B cell (primary cell): ENCODE results near the gene FMOD.
"Not testable (repeated sequence)": the region's sequence is repeated elsewhere in the genome, so short reads cannot be mapped to it uniquely, and the experiment has no call there.

Experiments
- EZH2 ChIP-seq: IDR thresholded peaks from 2 replicates; pipeline ENCODE4 v1.6.1; 2012; ENCODE audit warnings: borderline replicate concordance, low read depth, mild to moderate bottlenecking, moderate library complexity, low read length; ENCODE audit not compliant: insufficient read depth, poor library complexity, severe bottlenecking
- TF ChIP-seq, protein P1 (sequence below): fragments of 200-600 bp; IDR thresholded peaks from one replicate; pipeline ENCODE4 v1.8.0; 2022; ENCODE audit warnings: antibody characterized with exemption, mild to moderate bottlenecking

DNA sequence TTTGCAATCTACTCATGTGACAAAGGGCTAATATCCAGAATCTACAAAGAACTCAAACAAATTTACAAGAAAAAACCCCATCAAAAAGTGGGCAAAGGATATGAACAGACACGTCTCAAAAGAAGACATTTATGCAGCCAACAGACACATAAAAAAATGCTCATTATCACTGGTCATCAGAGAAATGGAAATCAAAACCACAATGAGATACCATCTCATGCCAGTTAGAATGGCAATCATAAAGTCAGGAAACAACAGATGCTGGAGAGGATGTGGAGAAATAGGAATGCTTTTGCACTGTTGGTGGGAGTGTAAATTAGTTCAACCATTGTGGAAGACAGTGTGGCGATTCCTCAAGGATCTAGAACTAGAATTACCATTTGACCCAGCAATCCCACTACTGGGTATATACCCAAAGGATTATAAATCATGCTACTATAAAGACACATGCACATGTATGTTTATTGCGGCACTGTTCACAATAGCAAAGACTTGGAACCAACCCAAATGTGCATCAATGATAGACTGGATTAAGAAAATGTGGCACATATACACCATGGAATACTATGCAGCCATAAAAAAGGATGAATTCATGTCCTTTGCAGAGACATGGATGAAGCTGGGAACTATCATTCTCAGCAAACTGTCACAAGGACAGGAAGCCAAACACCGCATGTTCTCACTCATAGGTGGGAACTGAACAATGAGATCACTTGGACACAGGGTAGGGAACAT lies 36.7 kb downstream of the FMOD start:
- TF ChIP-seq, protein P1, sequence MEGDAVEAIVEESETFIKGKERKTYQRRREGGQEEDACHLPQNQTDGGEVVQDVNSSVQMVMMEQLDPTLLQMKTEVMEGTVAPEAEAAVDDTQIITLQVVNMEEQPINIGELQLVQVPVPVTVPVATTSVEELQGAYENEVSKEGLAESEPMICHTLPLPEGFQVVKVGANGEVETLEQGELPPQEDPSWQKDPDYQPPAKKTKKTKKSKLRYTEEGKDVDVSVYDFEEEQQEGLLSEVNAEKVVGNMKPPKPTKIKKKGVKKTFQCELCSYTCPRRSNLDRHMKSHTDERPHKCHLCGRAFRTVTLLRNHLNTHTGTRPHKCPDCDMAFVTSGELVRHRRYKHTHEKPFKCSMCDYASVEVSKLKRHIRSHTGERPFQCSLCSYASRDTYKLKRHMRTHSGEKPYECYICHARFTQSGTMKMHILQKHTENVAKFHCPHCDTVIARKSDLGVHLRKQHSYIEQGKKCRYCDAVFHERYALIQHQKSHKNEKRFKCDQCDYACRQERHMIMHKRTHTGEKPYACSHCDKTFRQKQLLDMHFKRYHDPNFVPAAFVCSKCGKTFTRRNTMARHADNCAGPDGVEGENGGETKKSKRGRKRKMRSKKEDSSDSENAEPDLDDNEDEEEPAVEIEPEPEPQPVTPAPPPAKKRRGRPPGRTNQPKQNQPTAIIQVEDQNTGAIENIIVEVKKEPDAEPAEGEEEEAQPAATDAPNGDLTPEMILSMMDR: not testable (repeated sequence)
- not testable (repeated sequence) for TF ChIP-seq EZH2
